GM10248 (cell line): ENCODE measurements around the gene STIM2.

Experiments used
- CTCF ChIA-PET: fragments of 300-600 bp; sonication (Branson Sonifier 250); formaldehyde crosslinking; extraction: SDS; loops from one replicate; lab custom pipeline; 2021; ENCODE audit warnings: antibody characterized with exemption; lab: Yijun Ruan, JAX
- POLR2A ChIA-PET: fragments of 350-650 bp; sonication (Branson Sonifier 250); formaldehyde crosslinking; extraction: SDS; loops from one replicate; lab custom pipeline; 2020; ENCODE audit warnings: antibody characterized with exemption; lab: Yijun Ruan, JAX
- DNase-seq: peaks from one replicate; pipeline ENCODE4 v3.0.0; 2012; ENCODE audit errors: extremely low spot score
- TF ChIP-seq, protein P1 (sequence below): IDR thresholded peaks from 2 replicates; pipeline ENCODE4 v1.5.1; 2012; ENCODE audit warnings: mild to moderate bottlenecking, low read depth; ENCODE audit errors: extremely low read depth, missing control alignments, control extremely low read depth

Gene STIM2

DNA sequence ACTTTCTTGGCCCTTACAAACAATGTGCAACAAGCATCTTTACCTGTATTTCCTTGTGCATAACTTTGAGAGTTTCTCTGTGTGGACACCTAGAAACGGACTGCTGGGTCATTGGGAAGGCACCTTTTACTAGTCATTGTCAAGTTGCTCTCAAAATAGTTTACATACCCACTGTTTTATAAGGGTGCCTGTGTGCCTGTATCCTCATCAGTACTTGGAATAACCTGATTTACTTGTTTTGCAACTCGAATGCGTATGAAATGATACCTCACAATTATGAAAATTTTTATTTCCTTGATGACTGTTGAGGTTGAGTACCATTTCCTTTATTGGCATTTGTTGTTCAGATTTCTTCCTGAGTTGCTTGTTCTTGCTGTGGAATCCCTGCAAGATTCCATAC is 150.8 kb downstream of the STIM2 start:
- no peak for DNase-seq
- CTCF ChIA-PET: no interaction called here
- POLR2A ChIA-PET: no interaction called here
- TF ChIP-seq, protein P1, sequence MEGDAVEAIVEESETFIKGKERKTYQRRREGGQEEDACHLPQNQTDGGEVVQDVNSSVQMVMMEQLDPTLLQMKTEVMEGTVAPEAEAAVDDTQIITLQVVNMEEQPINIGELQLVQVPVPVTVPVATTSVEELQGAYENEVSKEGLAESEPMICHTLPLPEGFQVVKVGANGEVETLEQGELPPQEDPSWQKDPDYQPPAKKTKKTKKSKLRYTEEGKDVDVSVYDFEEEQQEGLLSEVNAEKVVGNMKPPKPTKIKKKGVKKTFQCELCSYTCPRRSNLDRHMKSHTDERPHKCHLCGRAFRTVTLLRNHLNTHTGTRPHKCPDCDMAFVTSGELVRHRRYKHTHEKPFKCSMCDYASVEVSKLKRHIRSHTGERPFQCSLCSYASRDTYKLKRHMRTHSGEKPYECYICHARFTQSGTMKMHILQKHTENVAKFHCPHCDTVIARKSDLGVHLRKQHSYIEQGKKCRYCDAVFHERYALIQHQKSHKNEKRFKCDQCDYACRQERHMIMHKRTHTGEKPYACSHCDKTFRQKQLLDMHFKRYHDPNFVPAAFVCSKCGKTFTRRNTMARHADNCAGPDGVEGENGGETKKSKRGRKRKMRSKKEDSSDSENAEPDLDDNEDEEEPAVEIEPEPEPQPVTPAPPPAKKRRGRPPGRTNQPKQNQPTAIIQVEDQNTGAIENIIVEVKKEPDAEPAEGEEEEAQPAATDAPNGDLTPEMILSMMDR: no peak

DNA sequence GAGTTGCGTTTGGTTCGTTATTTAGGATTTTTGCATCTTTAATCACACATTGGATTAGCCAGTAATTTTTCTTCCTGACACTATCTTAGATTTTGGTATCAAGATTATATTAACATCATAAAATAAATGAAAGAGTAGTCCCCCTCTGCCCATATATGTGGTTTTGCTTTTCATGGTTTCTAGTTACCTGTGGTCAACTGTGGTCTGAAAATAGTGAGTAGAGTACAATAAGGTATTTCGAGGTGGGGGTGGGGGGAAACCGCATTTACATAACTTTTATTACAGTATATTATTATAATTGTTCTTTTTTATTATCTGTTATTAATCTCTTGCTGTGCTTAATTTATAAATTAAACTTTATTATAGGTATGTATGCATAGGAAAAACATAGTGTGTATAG is 152.4 kb downstream of the STIM2 start:
- POLR2A ChIA-PET: no interaction called here
- DNase-seq: no peak
- TF ChIP-seq, protein P1: no peak
- CTCF ChIA-PET: no interaction called here

- CTCF ChIA-PET: no interaction called here
Observed at GRCh38 chr4:27016551-27016950, 155.9 kb downstream of the STIM2 start.

DNA sequence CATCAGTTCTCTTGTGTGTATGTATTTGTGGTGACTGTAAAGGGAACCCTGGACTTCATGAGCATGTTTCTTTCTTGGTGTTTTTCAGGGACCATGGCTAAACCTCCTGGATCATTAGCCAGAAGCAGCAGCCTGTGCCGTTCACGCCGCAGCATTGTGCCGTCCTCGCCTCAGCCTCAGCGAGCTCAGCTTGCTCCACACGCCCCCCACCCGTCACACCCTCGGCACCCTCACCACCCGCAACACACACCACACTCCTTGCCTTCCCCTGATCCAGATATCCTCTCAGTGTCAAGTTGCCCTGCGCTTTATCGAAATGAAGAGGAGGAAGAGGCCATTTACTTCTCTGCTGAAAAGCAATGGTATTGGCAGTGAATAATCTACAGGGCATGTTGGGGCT is 157.0 kb downstream of the STIM2 start:
- ChIA-PET CTCF (interaction anchor here (0.7 kb wide), 1 partner anchor 15 kb away, joined by 3 read pairs; no protein-coding TSS in a partner anchor), POLR2A (no interaction called here)
- TF ChIP-seq, protein P1: no peak
- no peak for DNase-seq

More at GRCh38 chr4:27016551-27016950, 155.9 kb downstream of the STIM2 start:
- POLR2A ChIA-PET: no interaction called here
- TF ChIP-seq, protein P1: no peak
- no peak for DNase-seq

DNA sequence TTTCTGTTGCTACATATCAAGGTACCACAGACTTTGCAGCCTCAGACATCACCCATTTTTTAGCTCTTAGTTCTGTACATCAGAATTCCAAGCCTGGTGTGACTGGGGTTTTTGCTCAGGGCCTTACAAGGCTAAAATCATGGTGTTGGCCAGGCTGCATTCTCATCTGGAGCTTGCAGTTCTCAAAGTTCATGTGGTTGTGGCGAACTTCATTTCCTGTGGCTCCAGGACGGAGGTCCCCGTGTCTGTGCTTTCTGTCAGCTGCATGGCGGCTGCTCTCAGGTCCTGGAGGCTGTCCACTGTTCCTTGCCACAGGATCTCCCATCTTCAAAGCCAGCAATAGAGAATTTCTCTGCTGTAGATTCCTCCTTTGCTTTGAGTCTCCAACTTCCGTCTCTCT is 157.4 kb downstream of the STIM2 start:
- DNase-seq: no peak
- TF ChIP-seq, protein P1: no peak
- POLR2A ChIA-PET: no interaction called here
- CTCF ChIA-PET: interaction anchor here (1.1 kb wide), 2 partner anchors 8 to 630 kb away, joined by 3 to 5 read pairs; no protein-coding TSS in a partner anchor

DNA sequence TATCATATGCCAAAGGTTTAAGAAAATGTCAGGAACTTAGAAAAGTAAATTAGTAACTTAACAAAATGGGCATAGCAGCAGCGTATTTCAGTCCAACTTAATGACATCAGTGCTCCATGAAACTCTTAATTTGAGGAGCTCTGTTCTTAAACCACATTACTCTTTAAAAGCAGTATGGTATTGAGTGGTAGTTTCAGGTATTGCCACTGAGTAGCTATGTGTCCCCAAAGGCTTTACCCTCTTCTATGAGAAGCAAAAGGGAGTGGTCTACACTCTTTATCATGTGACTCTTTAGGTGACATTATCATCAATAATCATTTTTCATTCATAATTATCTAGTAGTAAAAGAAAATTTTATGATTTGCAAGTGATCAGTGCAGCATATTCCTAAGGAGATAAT is 158.3 kb downstream of the STIM2 start:
- CTCF ChIA-PET: interaction anchor here (1.1 to 1.2 kb wide), 3 partner anchors 9 to 631 kb away, joined by 3 to 5 read pairs (median 3); no protein-coding TSS in a partner anchor
- TF ChIP-seq, protein P1: no peak
- POLR2A ChIA-PET: no interaction called here
- no peak for DNase-seq
